CD4-positive, CD25-positive, alpha-beta regulatory T cell (primary cell): ENCODE results near the gene ZNF205. TPM values are rescaled to one million over a fixed set of nuclear protein-coding genes. Genes with fewer than 3 reads are reported as not detected.

Experiments
- ATAC-seq, 2 donors: fragments of 150-1000 bp; cut with Tn5 transposase; one replicate each; pipeline ENCODE4 v1.10.0; 2021; ENCODE audit warnings: low read depth in 2 of 2, moderate number of reproducible peaks in 2 of 2, moderate library complexity in 1 of 2
- DNase-seq, 3 donors: peaks; one replicate each; pipeline versions ENCODE4 v3.0.0 to v3.0.0-alpha.2; 2012 to 2022; ENCODE audit warnings: mixed read lengths in 1 of 3
- H3K27ac ChIP-seq: one replicate; pipeline ENCODE4 v1.7.0; 2013; ENCODE audit warnings: mild to moderate bottlenecking, low read length; ENCODE audit not compliant: insufficient read depth, poor library complexity, severe bottlenecking
- H3K27me3 ChIP-seq: one replicate; pipeline ENCODE4 v1.7.0; 2013; ENCODE audit warnings: low read length; ENCODE audit not compliant: control insufficient read depth, insufficient read depth
- H3K36me3 ChIP-seq: one replicate; pipeline ENCODE4 v1.7.0; 2013; ENCODE audit warnings: mild to moderate bottlenecking, low read length, moderate library complexity; ENCODE audit not compliant: control insufficient read depth, insufficient read depth
- H3K4me1 ChIP-seq: 2 replicates; pipeline ENCODE4 v1.7.0; 2013; ENCODE audit warnings: mild to moderate bottlenecking, low read length; ENCODE audit not compliant: insufficient read depth, control insufficient read depth, poor library complexity, severe bottlenecking
- H3K4me3 ChIP-seq: one replicate; pipeline ENCODE4 v1.7.0; 2013; ENCODE audit warnings: low read depth, mild to moderate bottlenecking, low read length, moderate library complexity
- H3K9me3 ChIP-seq, 2 experiments: 1 replicate in 1 of 2; 2 replicates in 1 of 2; pipeline ENCODE4 v1.7.0; 2013; ENCODE audit warnings: low read length in 2 of 2, mild to moderate bottlenecking in 1 of 2, moderate library complexity in 1 of 2; ENCODE audit not compliant: control insufficient read depth in 2 of 2
- H3K27ac Mint-ChIP-seq, 3 donors: one replicate each; pipeline ENCODE4 v1.8.0; 2020 to 2022; ENCODE audit warnings: mild to moderate bottlenecking in 3 of 3, mixed read lengths in 3 of 3, moderate library complexity in 2 of 3
- H3K27me3 Mint-ChIP-seq: one replicate; pipeline ENCODE4 v1.8.0; 2022; ENCODE audit warnings: mild to moderate bottlenecking, mixed read lengths
- H3K36me3 Mint-ChIP-seq: one replicate; pipeline ENCODE4 v1.8.0; 2020; ENCODE audit warnings: mixed read lengths
- H3K4me1 Mint-ChIP-seq, 4 donors: one replicate each; pipeline ENCODE4 v1.8.0; 2020 to 2022; ENCODE audit warnings: mixed read lengths in 4 of 4, mild to moderate bottlenecking in 1 of 4
- H3K4me3 Mint-ChIP-seq, 4 donors: one replicate each; pipeline ENCODE4 v1.8.0; 2020 to 2022; ENCODE audit warnings: mild to moderate bottlenecking in 4 of 4, mixed read lengths in 4 of 4, moderate library complexity in 3 of 4
- H3K9me3 Mint-ChIP-seq, 7 donors: one replicate each; pipeline ENCODE4 v1.8.0; 2020 to 2022; ENCODE audit warnings: mixed read lengths in 7 of 7, mild to moderate bottlenecking in 3 of 7, moderate library complexity in 2 of 7
- polyA plus RNA-seq, 4 donors: library from polyadenylated mRNA; unstranded; fragments of 300-500 nt; fragmentation: Illumina TruSeq; gene quantifications; one replicate each; pipeline ENCODE4 v1.2.3, GENCODE V29; 2021
- total RNA-seq: library from RNA; stranded (reverse); gene quantifications from one replicate; pipeline ENCODE4 v1.2.3, GENCODE V29; 2022

The ZNF205 gene
- total and polyA plus RNA-seq, 5 donors from 2014 or later: not detected

DNA sequence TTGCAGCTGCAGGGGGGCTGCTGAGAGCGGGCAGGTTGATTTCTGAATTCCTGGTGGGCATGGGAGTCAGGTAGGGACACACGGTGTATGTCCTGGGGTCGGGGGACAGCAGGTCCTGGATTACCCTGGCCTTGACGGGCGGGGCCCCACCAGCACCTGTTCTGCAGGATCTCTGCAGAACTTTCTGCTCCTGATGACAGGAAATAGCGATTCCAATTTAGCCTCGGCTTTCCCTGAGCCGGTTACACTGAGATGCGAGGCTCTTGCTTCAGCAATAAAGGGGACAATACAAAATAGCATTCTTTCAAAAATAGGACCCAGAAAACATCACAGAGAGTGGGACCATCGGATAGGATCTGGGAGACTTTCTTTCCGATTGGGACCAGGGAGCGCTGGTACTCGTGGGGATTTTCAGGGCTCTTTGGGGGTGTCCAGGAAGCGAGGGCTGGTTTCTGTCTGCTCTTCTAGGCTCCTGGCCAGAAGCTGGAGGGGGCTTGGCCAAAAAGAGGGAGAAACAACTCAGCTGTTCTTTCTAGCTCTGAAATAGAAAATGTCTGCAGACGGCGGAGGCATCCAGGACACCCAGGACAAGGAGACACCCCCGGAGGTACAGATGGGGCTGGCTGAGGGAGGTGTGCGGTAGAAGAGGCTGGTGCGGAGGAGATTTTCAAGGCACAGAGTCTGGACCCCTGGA lies 642 bp downstream of the ZNF205 start:
- H3K9me3 Mint-ChIP-seq: no peaks in the 10 kb centered on the region
- H3K4me3 Mint-ChIP-seq: peak overlapping the region in 1 of 4 donors; percentile 35
- no peaks in the 10 kb centered on the region for H3K27me3 ChIP-seq
- no peak overlapping the region for H3K27ac Mint-ChIP-seq
- no peak for DNase-seq
- no peaks in the 10 kb centered on the region for H3K4me1 ChIP-seq
- no peak for ATAC-seq
- H3K27me3 Mint-ChIP-seq: peaks cover 6% of the 10 kb centered on the region
- H3K36me3 Mint-ChIP-seq: peaks cover 5% of the 10 kb centered on the region
- H3K4me3 ChIP-seq: no peak overlapping the region
- H3K27ac ChIP-seq: no peak overlapping the region
- H3K9me3 ChIP-seq: no peaks in the 10 kb centered on the region
- no peaks in the 10 kb centered on the region for H3K36me3 ChIP-seq
- H3K4me1 Mint-ChIP-seq: peaks cover 0 to 4% (median 1%) of the 10 kb centered on the region in 4 donors

DNA sequence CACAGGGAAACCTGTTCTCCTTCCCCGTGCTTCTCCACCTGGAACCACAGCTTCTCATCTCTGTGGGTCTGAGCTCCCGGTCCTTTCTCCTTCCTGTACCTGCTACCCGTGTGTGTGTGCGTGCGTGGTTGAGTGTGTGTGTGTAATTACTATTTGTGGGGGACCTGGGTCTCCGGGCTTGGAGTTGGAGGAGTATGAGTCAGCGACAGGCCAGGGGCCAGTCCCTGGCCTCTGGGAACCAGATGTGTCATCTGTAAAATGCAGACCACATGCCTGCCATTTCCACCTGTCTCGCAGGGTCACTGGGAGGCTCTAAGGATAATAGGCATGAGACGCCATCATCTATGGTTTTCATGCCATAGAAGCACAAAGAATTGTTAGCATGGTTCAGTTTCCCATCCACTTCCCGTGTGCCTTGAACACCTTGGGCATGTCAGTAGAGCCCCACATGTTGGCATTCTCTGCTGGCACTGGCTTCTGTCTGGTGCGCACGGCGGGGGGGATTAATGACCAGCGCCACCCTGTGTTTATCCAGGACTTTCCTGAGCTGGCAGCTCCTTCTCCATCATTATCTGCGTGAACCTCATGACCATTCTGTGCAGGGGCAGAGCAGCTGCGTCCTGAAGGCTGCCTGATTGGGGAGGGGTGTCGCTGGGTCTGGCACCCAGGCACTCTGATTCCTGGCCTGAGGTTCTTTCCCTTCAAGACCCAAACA lies 1.5 kb downstream of the ZNF205 start:
- H3K9me3 Mint-ChIP-seq: no peaks in the 10 kb centered on the region
- H3K27me3 Mint-ChIP-seq: peaks cover 6% of the 10 kb centered on the region
- H3K4me3 Mint-ChIP-seq: no peak overlapping the region
- Histone ChIP-seq H3K9me3 (no peaks in the 10 kb centered on the region), H3K4me1 (no peaks in the 10 kb centered on the region), H3K27me3 (no peaks in the 10 kb centered on the region), H3K4me3 (no peak overlapping the region), H3K27ac (no peak overlapping the region), H3K36me3 (no peaks in the 10 kb centered on the region)
- no peak overlapping the region for H3K27ac Mint-ChIP-seq
- H3K4me1 Mint-ChIP-seq: peaks cover 0 to 4% (median 1%) of the 10 kb centered on the region in 4 donors
- DNase-seq (no peak), ATAC-seq (no peak)
- H3K36me3 Mint-ChIP-seq: peaks cover 5% of the 10 kb centered on the region

GRCh38 chr16:3115003-3115402 lies 2.6 kb downstream of the ZNF205 start:
- no peak overlapping the region for H3K27ac ChIP-seq
- no peaks in the 10 kb centered on the region for H3K36me3 ChIP-seq
- H3K4me3 Mint-ChIP-seq: no peak overlapping the region
- ATAC-seq: no peak
- H3K27me3 ChIP-seq: no peaks in the 10 kb centered on the region
- no peaks in the 10 kb centered on the region for H3K9me3 Mint-ChIP-seq
- no peak overlapping the region for H3K4me3 ChIP-seq
- H3K9me3 ChIP-seq: no peaks in the 10 kb centered on the region
- H3K36me3 Mint-ChIP-seq: peaks cover 5% of the 10 kb centered on the region
- H3K27me3 Mint-ChIP-seq: peaks cover 6% of the 10 kb centered on the region
- H3K4me1 ChIP-seq: no peaks in the 10 kb centered on the region
- DNase-seq: no peak
- no peak overlapping the region for H3K27ac Mint-ChIP-seq
- H3K4me1 Mint-ChIP-seq: peaks cover 0 to 4% (median 0%) of the 10 kb centered on the region in 4 donors

- Histone ChIP-seq H3K27me3 (no peaks in the 10 kb centered on the region), H3K4me3 (no peak overlapping the region), H3K36me3 (no peaks in the 10 kb centered on the region), H3K9me3 (no peaks in the 10 kb centered on the region), H3K27ac (no peak overlapping the region), H3K4me1 (no peaks in the 10 kb centered on the region)
- ATAC-seq: no peak
- Mint-ChIP-seq H3K9me3 (no peaks in the 10 kb centered on the region), H3K27ac (no peak overlapping the region), H3K27me3 (peaks cover 6% of the 10 kb centered on the region), H3K4me1 (peaks cover 0 to 4% (median 0%) of the 10 kb centered on the region in 4 donors), H3K36me3 (peaks cover 5% of the 10 kb centered on the region), H3K4me3 (no peak overlapping the region)
- no peak for DNase-seq
Measured at GRCh38 chr16:3115561-3115960, 3.2 kb downstream of the ZNF205 start.

DNA sequence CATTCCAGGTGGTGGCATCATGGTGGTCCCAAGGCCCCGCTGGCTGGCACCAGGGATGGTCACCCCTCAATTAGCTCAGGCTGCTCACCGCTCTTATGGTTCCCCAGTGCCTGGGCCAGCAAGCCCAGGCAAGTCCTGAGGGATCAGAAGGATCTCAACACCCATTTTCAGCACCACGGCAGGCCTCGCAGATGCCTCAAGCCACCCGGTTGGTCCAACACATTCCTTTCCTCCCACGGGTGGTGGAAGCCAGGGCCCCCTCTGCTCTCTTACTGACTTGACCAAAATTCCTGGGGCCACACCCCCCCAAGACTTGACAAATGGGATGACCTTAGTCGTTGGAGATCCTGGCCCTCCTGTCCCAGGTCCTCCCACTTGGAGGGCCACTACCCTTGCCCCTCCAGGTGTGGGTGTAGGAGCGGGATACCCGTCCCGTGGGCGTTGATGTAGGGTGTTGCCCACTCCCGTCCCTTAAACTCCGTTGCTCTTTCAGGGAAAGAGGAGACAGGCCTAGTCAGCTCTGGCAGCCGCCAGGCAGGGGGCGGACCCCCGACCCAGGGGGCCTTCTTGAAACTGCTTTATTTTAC lies 5.9 kb downstream of the ZNF205 start:
- peaks cover 1% of the 10 kb centered on the region for H3K4me1 ChIP-seq
- no peaks in the 10 kb centered on the region for H3K9me3 ChIP-seq
- H3K36me3 ChIP-seq: no peaks in the 10 kb centered on the region
- H3K27ac Mint-ChIP-seq: peak overlapping the region in 1 of 3 donors; percentile 74
- no peak overlapping the region for H3K27ac ChIP-seq
- ATAC-seq (no peak), DNase-seq (no peak)
- H3K4me3 ChIP-seq: no peak overlapping the region
- no peaks in the 10 kb centered on the region for H3K27me3 ChIP-seq
- no peak overlapping the region for H3K4me3 Mint-ChIP-seq
- no peaks in the 10 kb centered on the region for H3K27me3 Mint-ChIP-seq
- H3K9me3 Mint-ChIP-seq: no peaks in the 10 kb centered on the region
- no peaks in the 10 kb centered on the region for H3K36me3 Mint-ChIP-seq
- H3K4me1 Mint-ChIP-seq: peaks cover 0 to 9% (median 2%) of the 10 kb centered on the region in 4 donors

- ATAC-seq (no peak), DNase-seq (no peak)
- H3K27me3 ChIP-seq: no peaks in the 10 kb centered on the region
- no peak overlapping the region for H3K4me3 ChIP-seq
- peaks cover 0 to 14% (median 4%) of the 10 kb centered on the region in 4 donors for H3K4me1 Mint-ChIP-seq
- H3K36me3 Mint-ChIP-seq: no peaks in the 10 kb centered on the region
- no peaks in the 10 kb centered on the region for H3K9me3 Mint-ChIP-seq
- no peaks in the 10 kb centered on the region for H3K27me3 Mint-ChIP-seq
- H3K4me1 ChIP-seq: peaks cover 7% of the 10 kb centered on the region
- H3K9me3 ChIP-seq: no peaks in the 10 kb centered on the region
- peak overlapping the region in 1 of 3 donors; percentile 74 for H3K27ac Mint-ChIP-seq
- no peak overlapping the region for H3K4me3 Mint-ChIP-seq
- H3K27ac ChIP-seq: no peak overlapping the region
- no peaks in the 10 kb centered on the region for H3K36me3 ChIP-seq
Measured at GRCh38 chr16:3118846-3119245, 6.5 kb downstream of the ZNF205 start.

DNA sequence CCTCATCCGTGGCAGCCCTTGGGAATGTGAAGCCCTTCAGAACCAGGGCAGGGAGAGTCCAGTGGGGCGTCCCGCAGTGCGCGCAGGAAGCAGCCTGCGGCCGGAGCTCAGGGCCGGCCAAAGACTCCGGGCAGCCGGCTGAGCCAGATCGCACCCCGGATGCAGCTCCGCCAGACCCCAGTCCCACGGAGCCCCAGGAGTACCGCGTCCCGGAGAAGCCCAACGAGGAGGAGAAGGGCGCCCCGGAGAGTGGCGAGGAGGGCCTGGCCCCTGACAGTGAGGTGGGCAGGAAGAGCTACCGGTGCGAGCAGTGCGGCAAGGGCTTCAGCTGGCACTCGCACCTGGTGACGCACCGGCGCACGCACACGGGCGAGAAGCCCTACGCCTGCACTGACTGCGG lies 6.9 kb downstream of the ZNF205 start:
- Mint-ChIP-seq H3K4me1 (peaks cover 1 to 15% (median 4%) of the 10 kb centered on the region in 4 donors), H3K27me3 (no peaks in the 10 kb centered on the region), H3K4me3 (no peak overlapping the region), H3K36me3 (no peaks in the 10 kb centered on the region), H3K9me3 (no peaks in the 10 kb centered on the region), H3K27ac (no peak overlapping the region)
- no peaks in the 10 kb centered on the region for H3K9me3 ChIP-seq
- no peak overlapping the region for H3K27ac ChIP-seq
- peaks cover 9% of the 10 kb centered on the region for H3K4me1 ChIP-seq
- no peak overlapping the region for H3K4me3 ChIP-seq
- no peaks in the 10 kb centered on the region for H3K27me3 ChIP-seq
- no peak for DNase-seq
- no peak for ATAC-seq
- H3K36me3 ChIP-seq: no peaks in the 10 kb centered on the region
